Urinary bladder (tissue), 4 donors: ENCODE measurements around the gene MAP3K6. TPM values are rescaled to one million over a fixed set of nuclear protein-coding genes. Genes with fewer than 3 reads are reported as not detected.

Source experiments
- DNase-seq: peaks from one replicate; pipeline ENCODE4 v3.0.0-alpha.2; 2015; ENCODE audit errors: extremely low spot score
- H3K27ac ChIP-seq: one replicate; pipeline ENCODE4 v1.5.1; 2013; ENCODE audit warnings: low read depth, mild to moderate bottlenecking, moderate library complexity
- H3K36me3 ChIP-seq: one replicate; pipeline ENCODE4 v1.6.1; 2013; ENCODE audit warnings: mild to moderate bottlenecking, moderate library complexity; ENCODE audit not compliant: insufficient read depth
- H3K4me1 ChIP-seq: one replicate; pipeline ENCODE4 v1.6.1; 2013; ENCODE audit warnings: mild to moderate bottlenecking, moderate library complexity; ENCODE audit not compliant: insufficient read depth
- H3K4me3 ChIP-seq: one replicate; pipeline ENCODE4 v1.5.1; 2013; ENCODE audit warnings: low read depth, low read length
- WGBS: extraction: QIAGEN DNeasy Blood & Tissue Kit; methylation state at CpG from one replicate; pipeline ENCODE4 v1.1.7; 2013; 5-methylcytosine and 5-hydroxymethylcytosine counted together
- polyA plus RNA-seq: library from polyadenylated mRNA; stranded (reverse); fragments of 200-250 nt; gene quantifications from one replicate; pipeline ENCODE4 v1.2.3, GENCODE V29; 2013
- total RNA-seq: library from RNA; depleted of rRNA; stranded (reverse); fragments of >200 nt; gene quantifications from one replicate; pipeline ENCODE4 v1.2.3, GENCODE V29; 2014
- donor health status: healthy with polysubstance abuse.
- donor health status: healthy.

The MAP3K6 gene
- total and polyA plus RNA-seq, 2 donors = 10.1 to 83.3 TPM

DNA sequence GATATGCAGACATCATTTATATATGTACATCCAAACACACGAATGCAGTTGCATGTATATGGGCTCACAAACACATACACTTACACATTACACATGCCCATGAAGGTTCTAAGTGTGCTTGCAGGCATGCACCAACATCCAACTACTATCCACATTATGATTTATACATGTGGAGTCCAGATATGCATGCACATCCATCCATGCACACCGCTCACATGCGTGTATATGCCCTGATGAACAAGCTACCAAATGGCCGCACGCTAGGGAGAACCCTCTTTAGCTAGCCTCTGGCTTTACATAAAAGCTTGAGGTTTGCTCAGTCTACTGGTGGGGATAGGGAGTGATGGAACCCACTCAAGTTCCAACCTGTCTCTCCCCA, 34.2 kb upstream of the MAP3K6 start:
- 86% methylated on average over 5 of the region's 5 CpGs for WGBS
- no peak for DNase-seq
- Histone ChIP-seq H3K4me3 (no peak overlapping the region), H3K27ac (no peak overlapping the region), H3K36me3 (no peaks in the 10 kb centered on the region), H3K4me1 (no peaks in the 10 kb centered on the region)

DNA sequence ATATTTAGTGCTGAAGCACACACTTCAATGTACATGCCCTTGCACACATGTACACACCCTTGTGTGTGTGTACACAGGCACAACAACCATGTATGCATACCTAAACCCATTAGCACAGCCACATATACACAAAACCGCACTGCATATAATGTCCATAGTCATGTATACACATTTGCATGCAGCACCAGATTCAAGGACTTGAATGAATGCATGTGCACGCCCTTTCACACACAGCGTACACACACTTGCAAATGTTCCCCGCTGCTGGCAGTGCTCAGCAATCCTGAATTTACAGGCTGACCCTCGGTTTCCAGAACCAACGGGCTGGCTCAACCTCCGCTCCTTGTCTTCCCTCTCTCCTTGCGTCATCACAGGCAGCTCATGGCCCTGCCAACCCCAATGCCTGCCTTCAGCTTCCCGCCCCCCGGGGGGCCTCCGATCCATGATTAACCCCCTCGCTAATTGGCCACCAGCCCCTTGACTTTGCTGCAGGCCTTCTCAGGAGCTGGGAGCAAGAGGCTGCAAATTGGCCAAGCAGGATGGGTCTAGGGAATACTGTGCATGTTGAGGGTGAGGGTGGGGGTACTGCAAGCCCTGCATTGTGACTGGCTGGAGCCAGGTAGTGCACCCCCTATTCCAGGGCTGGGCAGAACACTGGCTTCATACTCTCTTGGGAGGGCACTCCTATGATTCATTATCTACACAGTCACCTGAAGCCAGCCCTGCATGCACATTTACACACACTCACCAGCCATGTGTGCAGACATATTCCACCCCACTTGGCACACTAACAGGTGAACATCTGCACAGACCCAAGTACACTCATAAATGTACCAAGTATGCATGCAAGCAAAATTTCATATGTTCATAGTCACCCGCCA, 33.6 kb upstream of the MAP3K6 start:
- DNase-seq = no peak
- H3K36me3 ChIP-seq = no peaks in the 10 kb centered on the region
- H3K4me3 ChIP-seq = no peak overlapping the region
- H3K27ac ChIP-seq = no peak overlapping the region
- WGBS = 32% methylated on average over 13 of the region's 13 CpGs
- no peaks in the 10 kb centered on the region for H3K4me1 ChIP-seq

DNA sequence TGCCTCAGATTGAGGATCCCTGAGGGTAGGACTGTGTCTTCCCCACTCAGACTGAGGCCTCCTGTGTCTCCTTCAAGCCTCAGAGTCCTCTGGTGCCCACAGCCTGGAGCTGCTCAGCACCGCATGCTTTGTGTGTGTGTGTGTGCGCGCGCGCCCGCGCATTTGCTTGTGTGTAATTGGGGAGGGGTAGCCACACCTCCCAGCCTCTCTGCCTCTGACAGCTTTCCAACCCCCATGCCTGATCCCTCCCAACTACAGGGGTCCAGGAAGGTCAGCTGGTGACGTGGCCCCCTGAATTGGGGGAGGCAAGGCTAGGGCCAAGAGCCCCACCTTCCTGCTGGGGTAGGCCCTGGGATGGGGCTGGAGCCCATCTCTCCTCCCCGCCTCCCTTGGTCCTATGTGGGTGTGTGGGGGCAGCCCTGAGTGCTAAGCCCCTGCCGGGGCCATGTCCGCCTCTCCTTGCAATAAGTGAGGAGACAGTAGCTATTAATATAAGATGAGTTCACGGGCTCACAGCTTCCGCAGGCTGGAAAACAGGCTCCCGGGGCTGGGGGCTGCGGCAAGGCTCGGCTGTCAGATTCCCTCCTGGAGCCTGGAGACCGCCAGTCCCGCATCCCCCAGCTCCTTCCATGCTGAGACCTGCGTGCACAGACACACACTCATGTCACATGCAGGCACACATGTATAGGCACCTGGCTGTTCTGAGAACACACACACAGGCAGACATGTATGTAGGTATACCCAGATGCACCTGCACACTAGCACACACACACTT, 32.7 kb upstream of the MAP3K6 start:
- no peak for DNase-seq
- Histone ChIP-seq H3K4me3 (no peak overlapping the region), H3K36me3 (no peaks in the 10 kb centered on the region), H3K4me1 (no peaks in the 10 kb centered on the region), H3K27ac (no peak overlapping the region)
- 50% methylated on average over 19 of the region's 19 CpGs for WGBS

DNA sequence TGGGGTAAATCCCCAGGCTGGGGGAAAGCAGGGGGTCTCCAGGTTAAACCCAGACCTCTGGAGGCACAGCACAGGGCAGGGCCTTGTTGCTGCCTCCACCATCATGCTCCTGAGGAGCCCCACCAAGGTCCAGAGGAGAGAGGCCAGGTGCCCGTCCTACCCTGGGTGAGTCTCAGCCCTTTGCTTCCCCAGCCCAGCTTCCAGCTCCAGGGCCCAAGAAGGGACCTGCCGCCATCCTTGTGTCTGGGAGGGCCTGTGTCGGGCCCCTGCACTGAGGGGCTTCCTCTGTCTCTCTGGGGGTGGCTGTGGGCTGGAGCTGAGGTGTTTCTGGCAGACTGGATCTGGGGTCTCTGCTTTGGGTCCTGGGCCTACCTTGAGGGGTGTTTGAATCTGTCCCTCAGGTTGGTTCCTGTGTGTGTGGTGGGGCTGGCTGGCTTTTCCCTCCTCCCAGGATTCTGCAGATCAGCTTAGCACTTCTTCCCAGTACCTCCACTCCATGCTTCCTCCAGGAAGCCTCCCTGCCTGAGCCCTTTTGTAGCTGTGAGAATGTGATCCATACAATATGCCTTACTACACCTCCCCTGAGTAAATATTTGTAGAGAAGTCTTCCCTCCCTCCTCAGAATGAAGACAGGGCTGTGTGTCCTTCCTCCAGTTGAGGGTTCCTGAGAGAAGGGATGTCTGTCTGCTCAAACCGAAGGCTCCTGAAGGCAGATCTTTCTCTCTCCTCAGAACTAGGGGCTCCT, 31.8 kb upstream of the MAP3K6 start:
- no peak for DNase-seq
- 76% methylated on average over 4 of the region's 4 CpGs for WGBS
- Histone ChIP-seq H3K4me1 (no peaks in the 10 kb centered on the region), H3K27ac (no peak overlapping the region), H3K4me3 (no peak overlapping the region), H3K36me3 (no peaks in the 10 kb centered on the region)

DNA sequence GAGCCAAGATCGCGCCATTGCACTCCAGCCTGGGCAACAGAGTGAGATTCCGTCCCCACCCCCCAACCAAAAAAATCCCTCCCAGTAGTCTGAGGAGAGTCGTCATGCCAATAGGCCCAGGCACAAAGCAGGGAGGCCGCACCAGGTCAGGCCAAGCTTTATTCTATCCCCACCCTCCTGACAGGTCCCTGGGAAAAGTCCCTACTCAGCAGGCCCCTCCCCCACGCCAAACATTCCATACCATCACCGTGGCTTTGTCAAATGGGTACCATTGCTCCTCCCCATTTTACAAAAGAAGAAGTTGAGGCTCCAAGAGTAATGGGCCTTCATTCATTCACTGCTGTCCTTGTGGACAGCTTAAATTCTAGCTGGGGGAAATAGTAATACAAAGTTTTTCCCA, 31.0 kb upstream of the MAP3K6 start:
- no peak overlapping the region for H3K27ac ChIP-seq
- no peaks in the 10 kb centered on the region for H3K36me3 ChIP-seq
- no peak for DNase-seq
- 71% methylated on average over 7 of the region's 7 CpGs for WGBS
- no peak overlapping the region for H3K4me3 ChIP-seq
- H3K4me1 ChIP-seq = no peaks in the 10 kb centered on the region

DNA sequence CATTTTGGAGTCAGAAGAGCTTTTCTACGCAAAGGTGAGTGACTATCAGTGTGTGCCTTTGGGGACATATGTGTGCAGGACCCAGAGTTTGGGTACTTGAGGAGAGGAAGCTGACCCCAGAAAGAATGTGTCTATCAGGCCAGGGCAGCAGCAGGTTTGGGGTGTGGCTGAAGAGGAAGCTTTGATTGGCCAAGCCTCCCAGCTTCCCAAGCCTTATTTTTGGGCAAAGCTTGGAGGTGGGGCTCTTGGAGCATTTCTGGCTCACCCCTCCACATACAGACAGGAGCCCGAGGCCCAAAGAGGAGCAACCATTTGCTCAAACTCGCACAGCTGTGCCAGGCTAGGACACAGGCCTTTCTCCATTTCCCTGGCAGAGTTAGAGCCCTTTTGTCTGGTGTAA, 30.3 kb upstream of the MAP3K6 start:
- no peaks in the 10 kb centered on the region for H3K4me1 ChIP-seq
- DNase-seq = no peak
- no peak overlapping the region for H3K4me3 ChIP-seq
- no peak overlapping the region for H3K27ac ChIP-seq
- no peaks in the 10 kb centered on the region for H3K36me3 ChIP-seq
- 71% methylated on average over 3 of the region's 3 CpGs for WGBS

DNA sequence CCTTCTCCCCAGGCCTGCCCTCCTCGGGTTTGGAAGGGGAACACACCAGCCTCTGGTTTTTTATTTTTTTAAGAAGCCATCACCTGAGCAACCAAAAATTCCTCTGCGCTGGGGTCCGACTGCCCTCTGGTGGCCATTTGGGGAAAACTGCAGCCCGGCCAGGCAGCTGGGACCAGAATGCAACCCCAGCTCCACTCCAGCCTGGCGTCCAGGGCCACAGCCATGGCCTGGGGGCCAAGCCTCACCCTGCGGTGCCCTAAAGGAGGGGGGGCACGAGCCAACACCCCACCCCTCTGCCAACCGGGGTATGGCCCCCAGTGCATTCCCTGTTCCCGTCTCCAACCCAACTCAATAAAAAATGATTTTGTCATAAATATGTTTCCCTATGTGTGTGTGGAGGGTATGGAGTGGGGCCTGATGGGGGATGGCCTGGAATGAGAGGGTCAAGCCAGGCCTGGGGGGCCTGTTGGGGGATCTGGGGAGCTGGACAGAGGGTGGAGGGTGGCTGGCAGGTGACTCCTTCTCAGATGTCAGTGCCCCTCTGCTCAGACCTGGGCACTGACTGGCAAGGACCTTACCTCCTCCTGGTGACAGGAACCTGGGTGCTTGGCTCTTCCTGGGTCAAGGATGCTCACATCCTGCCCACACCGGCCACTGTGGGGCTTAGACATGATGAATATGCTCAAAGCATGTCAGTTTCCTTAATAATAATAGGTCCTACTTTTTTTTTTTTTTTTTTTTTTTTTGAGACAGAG, 28.9 kb upstream of the MAP3K6 start:
- Histone ChIP-seq H3K4me1 (no peaks in the 10 kb centered on the region), H3K36me3 (no peaks in the 10 kb centered on the region), H3K27ac (no peak overlapping the region), H3K4me3 (no peak overlapping the region)
- 9% methylated on average over 10 of the region's 10 CpGs for WGBS
- no peak for DNase-seq

DNA sequence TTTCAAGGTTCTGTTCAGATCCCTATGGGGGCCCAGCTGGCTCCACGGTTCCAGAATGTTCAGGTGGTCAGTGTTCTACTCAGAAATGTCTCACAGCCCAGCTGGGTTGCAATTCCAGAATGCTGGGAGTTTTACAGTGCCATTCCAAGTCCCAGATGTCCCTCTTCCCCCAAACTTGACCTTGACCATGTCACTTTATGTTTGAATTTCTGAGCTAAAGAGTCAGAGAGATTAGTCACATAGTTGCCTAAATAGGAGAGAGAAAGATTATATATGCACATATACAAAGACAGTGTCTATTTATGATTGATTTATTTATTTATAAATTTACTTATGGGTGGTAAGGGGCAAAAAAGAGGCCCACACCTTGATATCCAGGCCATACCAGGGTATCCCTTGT, 28.2 kb upstream of the MAP3K6 start:
- no peak overlapping the region for H3K4me3 ChIP-seq
- H3K36me3 ChIP-seq = no peaks in the 10 kb centered on the region
- DNase-seq = no peak
- H3K27ac ChIP-seq = no peak overlapping the region
- H3K4me1 ChIP-seq = no peaks in the 10 kb centered on the region
- WGBS = 73% methylated on average over 1 of the region's 1 CpG

DNA sequence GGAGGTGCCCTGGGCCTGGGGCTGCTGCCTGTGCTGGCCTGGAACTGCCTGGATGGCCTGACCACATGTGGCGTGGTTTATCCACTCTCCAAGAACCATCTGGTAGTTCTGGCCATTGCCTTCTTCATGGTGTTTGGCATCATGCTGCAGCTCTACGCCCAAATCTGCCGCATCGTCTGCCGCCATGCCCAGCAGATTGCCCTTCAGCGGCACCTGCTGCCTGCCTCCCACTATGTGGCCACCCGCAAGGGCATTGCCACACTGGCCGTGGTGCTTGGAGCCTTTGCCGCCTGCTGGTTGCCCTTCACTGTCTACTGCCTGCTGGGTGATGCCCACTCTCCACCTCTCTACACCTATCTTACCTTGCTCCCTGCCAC, 27.5 kb upstream of the MAP3K6 start:
- Histone ChIP-seq H3K4me1 (no peaks in the 10 kb centered on the region), H3K36me3 (no peaks in the 10 kb centered on the region), H3K4me3 (no peak overlapping the region), H3K27ac (no peak overlapping the region)
- 98% methylated on average over 9 of the region's 9 CpGs for WGBS
- no peak for DNase-seq

DNA sequence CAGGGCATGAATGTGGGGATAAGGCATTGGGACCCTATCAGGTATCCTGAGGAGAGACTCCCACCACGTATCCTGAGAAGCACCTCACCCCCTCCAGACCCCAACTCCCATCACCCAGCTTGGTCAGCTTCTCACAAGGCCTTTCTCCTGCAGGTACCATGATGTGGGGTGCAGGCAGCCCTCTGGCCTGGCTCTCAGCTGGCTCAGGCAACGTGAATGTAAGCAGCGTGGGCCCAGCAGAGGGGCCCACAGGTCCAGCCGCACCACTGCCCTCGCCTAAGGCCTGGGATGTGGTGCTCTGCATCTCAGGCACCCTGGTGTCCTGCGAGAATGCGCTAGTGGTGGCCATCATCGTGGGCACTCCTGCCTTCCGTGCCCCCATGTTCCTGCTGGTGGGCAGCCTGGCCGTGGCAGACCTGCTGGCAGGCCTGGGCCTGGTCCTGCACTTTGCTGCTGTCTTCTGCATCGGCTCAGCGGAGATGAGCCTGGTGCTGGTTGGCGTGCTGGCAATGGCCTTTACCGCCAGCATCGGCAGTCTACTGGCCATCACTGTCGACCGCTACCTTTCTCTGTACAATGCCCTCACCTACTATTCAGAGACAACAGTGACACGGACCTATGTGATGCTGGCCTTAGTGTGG, 27.0 kb upstream of the MAP3K6 start:
- no peaks in the 10 kb centered on the region for H3K36me3 ChIP-seq
- H3K4me3 ChIP-seq = no peak overlapping the region
- no peak for DNase-seq
- no peaks in the 10 kb centered on the region for H3K4me1 ChIP-seq
- no peak overlapping the region for H3K27ac ChIP-seq
- WGBS = 96% methylated on average over 18 of the region's 18 CpGs

DNA sequence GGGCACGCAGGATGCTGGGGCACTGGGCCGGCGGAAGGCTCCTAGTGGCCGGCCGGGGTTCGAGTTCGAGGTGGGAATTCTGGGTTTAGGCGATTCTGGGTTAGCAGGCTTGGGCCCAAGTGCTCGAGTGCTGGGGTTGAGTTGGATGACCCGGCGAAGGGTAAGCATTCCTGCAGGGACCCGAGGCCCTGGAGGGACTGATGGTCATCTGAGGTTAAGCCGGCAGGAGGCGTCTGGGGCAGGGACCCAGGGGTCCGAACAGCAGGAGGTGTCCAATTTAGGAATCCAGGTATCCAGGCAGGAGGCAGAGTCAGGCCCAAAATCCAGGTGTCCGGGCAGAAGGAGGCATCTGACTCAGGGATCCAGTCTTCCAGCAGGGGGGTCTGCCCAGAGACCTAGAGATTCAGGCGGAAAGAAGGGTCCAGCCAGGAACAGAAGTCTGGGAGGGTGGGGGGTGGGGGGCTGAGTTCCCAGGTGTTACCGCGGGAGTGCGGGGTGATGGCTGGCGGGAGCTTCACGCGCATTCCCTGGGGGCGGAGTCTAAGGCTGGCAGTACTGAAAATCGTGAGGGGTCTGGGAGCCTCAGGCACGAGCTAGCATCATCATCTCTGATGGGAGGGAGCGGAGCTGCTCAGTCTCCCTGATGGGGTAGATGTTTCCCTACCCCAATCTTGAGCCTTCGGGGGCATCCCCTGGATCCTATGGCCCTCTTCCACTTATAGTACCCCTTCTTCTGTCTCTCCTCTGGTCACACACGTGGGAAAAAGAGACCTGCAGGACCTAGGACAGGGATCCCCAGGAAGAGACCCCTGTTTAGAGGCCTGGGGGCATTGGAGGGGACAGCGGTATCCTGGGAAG, 26.2 kb upstream of the MAP3K6 start:
- no peaks in the 10 kb centered on the region for H3K4me1 ChIP-seq
- WGBS = 35% methylated on average over 30 of the region's 30 CpGs
- DNase-seq = no peak
- peak overlapping the region; percentile 42 for H3K4me3 ChIP-seq
- no peak overlapping the region for H3K27ac ChIP-seq
- no peaks in the 10 kb centered on the region for H3K36me3 ChIP-seq

DNA sequence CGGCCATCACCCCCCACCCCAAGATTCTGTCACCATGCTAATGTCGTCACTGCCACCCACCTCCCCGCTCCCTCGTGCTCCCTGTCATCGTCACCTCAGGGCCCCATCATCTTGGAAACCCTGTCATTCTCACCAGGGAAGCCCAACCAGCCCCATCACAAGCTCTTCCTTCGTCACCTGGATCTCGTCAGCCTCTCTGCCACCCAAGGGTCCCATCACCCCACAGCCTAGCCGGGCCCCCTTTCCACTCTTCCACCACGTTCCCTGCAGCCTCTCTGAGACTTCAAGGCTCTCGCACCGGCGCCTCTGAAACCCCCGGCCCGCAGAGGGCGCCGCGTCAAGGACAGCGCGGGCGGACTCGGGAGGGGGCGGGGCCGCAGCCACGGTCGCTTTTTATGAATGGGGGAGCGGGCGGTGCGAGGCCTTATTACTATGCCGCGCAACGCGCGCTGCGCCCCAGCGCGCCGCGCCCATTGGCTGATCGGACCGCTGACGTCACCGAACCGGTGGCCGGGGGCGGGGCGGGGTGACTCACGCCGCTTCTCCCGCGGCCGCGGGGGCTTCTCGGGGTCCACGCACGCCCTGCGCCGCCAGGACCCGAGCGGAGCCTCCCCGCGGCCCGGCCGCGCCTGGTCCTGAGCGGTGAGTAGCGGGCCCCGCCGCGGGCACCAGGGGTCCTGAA, 25.5 kb upstream of the MAP3K6 start, which contains the start of gene GPR3:
Gene GPR3, plus strand, starts transcription at position 527 of the 682 bp plus-strand sequence. CDS start 1,177 bp downstream, outside the sequence.
- DNase-seq = no peak
- peak within 1 kb of the TSS; percentile 42 for H3K4me3 ChIP-seq
- H3K27ac ChIP-seq = no peak within 1 kb of the TSS
- H3K36me3 ChIP-seq = no peaks in the 10 kb centered on the region
- WGBS = 2% methylated on average over 69 of the region's 69 CpGs
- H3K4me1 ChIP-seq = no peaks in the 10 kb centered on the region
